Raji (cell line): ENCODE data around the gene DCDC1.

Experiments used
- POLR2A ChIP-seq: IDR thresholded peaks from 2 replicates; pipeline ENCODE4 v1.6.1; 2011; ENCODE audit warnings: low read depth, low read length, control low read depth; ENCODE audit not compliant: insufficient read depth

Gene DCDC1

GRCh38 chr11:31259797-31260196 lies 109.7 kb downstream of the DCDC1 start:
- TF ChIP-seq POLR2A: no peak

DNA sequence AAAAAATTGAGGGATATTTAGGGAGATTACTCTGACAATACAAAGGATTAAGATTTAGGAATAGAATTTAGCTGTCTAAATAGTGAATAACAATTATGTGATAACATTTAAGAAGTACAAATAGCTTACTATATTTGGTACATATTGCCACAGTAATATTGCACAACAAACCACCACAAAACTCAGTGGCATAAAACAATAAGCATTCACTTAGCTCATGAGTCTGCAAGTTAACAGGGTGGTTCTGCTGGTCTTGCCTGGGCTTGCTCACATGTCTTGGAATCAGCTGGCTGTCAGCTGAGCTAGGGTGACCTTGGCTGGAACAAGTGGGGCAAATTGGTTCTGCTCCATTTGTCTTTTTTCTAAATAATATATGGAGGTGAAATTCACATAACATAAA lies 115.1 kb downstream of the DCDC1 start:
- TF ChIP-seq POLR2A: no peak

DNA sequence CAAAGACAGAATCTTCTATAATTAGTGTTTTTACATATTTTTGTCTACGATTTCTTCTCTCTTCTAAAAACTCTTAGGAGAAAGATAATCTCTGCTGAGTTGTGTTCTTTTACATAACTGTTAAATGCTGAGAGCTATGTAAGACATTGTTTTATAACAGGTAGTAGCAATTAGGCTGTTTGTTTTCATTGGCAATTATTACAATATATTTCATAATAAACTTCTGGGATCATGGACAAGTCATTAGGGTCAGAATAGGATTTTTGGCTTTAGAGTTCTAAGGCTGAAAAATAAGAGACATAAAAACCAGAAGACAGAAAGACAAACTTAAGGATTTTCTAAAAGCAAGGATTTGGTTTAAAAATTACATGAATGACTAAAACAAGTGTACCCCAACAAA lies 120.8 kb downstream of the DCDC1 start:
- TF ChIP-seq POLR2A: no peak

DNA sequence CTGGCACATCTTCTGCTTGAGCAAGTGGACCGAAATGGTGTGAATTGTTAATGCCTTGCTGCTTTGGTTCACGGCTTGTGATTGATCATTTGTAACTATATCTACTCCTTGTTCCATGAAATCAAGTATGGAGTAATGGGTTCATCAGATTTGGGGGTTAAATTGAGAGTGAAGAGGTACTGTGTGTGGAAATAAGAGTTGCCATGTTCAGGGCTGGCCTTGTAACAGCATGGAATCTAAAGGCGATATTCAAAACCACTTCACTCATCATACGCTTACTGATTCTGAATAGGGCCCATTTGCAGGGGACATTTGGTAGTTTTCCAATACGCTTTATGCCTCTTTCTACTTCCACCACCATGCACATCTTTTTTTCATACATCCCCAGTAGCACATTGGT lies 122.2 kb downstream of the DCDC1 start:
- TF ChIP-seq POLR2A: no peak

GRCh38 chr11:31246451-31247165 lies 122.9 kb downstream of the DCDC1 start:
- no peak for TF ChIP-seq POLR2A

GRCh38 chr11:31243706-31244105 lies 125.8 kb downstream of the DCDC1 start:
- no peak for TF ChIP-seq POLR2A

DNA sequence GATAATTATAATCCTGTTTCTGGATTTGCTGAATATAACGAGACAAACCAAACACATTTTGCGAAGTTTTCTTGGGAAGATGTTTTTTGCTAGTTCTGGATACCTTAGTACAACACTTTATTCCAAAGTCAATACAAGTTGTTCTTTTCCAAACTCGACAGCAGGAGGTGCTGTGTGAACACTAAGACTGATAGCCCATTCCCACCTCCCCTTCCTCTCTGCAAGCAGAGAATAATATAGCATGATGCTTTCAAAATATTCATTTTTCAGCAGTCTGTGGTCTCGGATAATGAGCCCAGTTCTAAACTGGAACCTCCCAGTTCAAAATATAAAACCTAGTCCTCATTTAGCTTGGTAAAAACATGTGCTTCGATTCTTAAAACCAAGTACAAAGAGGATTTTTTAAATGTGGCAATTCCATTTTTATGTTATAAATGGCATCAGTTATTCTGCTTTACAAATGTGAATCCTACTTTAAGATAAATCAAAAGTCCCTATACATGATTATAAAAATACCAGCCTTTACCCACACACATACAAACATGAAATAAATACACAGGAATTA lies 129.1 kb downstream of the DCDC1 start:
- no peak for TF ChIP-seq POLR2A

DNA sequence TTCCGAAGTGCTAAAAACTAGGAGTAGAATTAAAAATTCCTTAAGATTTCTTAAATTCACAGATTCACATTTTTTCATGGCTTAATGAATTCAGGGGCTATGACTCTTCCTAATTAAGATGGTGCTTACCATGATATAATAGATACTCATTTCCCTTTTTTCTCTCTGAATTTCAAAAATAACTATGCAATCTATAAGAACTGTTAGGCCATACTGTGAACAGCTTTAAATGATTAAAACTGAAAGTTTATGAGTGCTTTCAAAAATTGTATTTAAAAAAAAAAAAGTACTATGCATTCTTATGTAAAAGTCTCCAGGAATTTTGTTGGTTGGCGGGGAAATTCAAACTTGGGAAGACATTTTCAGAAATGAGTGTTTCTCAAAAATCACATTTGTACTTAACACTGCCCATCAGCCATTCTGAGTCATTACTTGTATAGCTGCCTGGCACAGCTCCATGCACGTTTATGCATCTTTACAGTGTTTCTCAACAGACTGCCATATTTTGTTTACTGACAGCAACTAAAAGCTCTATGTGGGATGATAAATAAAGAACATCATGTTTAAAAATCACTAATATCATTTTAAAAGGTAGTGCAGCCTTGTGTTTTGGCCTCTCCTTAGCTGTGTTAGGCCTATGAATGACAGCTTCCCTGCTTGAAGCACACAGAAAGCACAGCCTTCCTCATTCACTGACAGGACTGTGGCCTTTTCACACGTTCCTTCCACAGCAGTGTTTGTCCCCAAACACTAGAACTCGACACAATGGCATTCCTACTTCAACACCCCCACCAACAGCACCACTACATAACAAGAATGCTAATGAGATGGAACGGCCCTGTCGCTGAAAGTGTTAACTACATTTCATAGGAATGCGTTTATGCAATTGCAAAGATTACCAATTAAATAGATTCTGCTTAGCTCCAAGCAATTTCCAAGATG lies 131.4 kb downstream of the DCDC1 start:
- TF ChIP-seq POLR2A: no peak

DNA sequence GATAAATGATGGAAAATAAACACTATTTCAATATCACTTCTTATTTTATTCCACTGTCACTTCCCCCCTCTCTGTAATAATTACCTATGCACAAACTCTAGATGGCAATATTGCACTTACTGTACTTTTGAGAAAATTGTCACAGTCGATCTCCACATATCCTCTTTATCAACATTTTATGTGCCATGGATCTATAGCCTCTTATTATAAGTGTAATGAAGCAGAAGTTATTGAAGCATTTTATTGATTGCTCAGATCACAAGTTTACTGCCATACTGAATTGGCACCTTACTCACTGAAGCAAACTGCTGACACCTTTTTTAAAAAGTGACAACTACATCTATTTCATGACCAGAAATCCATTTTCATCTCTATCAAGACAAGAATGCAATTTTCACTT lies 133.4 kb downstream of the DCDC1 start:
- TF ChIP-seq POLR2A: no peak

DNA sequence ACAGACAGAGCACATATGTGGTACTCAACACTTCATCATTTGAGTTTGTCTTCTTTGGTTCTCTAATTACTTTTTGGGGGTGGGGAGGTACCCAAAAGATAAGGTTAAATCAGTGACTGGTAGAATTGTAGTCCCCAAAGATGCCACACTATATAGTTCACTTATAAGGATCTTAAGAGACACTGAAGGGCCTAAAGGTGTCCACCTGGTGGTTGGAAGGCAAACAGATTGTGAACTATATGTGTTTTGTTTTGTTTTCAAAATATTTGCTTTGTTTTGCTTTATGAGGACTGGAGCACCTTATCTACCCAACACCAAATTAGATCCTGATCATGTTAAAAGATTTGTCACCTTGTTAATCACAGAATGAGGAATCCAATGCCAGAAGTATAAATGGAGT lies 136.1 kb downstream of the DCDC1 start:
- TF ChIP-seq POLR2A: no peak

- no peak for TF ChIP-seq POLR2A
Measured at GRCh38 chr11:31231601-31232000, 137.9 kb downstream of the DCDC1 start.

DNA sequence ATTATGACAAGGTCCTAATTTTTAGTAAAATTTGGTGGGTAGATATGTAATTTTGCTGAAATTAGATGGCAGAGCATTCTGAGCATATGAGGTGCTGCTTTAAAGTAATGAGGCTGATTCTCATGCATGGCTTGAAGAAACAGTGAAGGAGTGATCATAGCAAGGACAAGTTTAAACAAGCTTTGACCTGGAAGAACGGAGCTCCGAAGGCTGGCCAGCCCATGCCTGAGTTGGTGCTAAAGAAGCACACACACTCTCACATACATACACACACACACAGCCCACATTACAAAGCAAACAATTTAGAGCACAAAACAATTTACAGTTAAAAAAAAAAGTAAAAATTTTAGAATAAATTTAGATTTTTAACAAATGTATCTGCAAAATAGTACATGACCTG lies 150.7 kb downstream of the DCDC1 start:
- no peak for TF ChIP-seq POLR2A

GRCh38 chr11:31214372-31214771 lies 155.2 kb downstream of the DCDC1 start:
- TF ChIP-seq POLR2A: no peak

DNA sequence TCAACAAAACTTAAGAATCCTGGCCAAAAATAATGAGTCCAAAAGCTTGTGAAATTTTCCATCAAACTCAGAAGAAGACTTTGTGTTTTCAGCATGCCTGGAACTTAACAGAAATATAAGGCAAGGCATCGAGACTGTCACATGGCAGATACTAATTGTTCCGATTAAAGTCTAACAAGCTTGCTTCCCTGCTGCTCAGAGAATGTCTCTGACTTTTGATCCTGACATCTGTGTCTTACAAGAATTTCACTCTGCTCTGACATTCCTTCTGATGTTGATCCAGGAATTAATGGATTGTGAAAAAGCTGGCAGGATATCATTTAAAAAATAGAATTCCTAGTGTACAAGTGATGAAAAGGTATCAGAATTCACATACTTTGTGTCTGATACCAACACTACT lies 170.2 kb downstream of the DCDC1 start:
- TF ChIP-seq POLR2A: no peak

DNA sequence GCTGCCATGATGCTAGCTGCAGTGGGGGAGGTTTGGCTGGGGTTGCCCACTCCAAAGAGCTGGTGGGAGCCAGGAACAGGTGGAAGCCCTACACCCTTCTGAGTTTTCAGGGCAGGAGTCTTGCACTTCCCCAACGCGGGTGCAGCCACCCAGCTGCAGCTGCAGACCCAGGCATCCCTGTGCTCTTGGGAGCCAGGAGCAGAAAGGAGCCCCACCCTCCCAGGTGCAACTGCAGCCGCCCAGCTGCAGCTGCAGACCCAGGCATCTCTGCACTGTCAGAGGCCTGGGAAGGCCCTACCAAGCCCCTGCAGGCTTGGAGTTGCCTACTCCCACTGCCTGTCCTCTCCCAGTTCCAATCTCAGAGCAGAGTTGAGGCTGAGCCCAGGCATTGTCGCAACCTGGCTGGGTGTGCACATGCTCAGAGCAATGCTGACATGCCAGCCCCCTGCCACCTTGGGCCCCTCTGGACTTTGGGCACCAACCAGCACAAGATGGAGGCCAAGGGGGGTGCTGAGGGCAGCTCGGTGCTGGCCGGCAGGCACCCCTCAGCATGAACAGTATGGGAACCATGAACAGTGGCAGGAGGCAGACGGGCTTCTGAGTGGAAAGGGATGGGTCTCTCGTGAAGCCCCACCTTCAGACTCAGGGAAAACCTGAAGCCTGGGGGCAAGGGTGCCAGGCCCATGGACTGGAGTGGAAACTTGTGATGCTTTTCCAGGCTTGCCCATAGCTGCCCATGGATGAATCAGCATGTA lies 195.4 kb downstream of the DCDC1 start:
- no peak for TF ChIP-seq POLR2A
